Prostate gland (tissue), 2 donors: ENCODE measurements around the gene BCAP31. TPM values are rescaled to one million over a fixed set of nuclear protein-coding genes. Genes with fewer than 3 reads are reported as not detected.
"Not testable (repeated sequence)": the region's sequence is repeated elsewhere in the genome, so short reads cannot be mapped to it uniquely, and the experiment has no call there.

ENCODE experiments used
- DNase-seq: peaks from one replicate; pipeline ENCODE4 v3.0.0-alpha.2; 2019; ENCODE audit warnings: low spot score
- H3K27ac ChIP-seq, 2 donors: fragments of 200-600 bp; sonication (generic); 2 replicates each; pipeline ENCODE4 v1.5.1; 2017 to 2019
- H3K27me3 ChIP-seq: fragments of 200-600 bp; sonication (generic); replicated peaks from 2 replicates; pipeline ENCODE4 v1.5.1; 2019; ENCODE audit not compliant: insufficient read depth
- H3K36me3 ChIP-seq, 2 donors: fragments of 200-600 bp; sonication (generic); 1 replicate in 1 of 2; 2 replicates in 1 of 2; pipeline versions ENCODE4 v1.5.1 to v1.8.1; 2017 to 2019
- H3K4me1 ChIP-seq: fragments of 200-600 bp; sonication (generic); replicated peaks from 2 replicates; pipeline ENCODE4 v1.5.1; 2019
- H3K4me3 ChIP-seq, 2 donors: fragments of 200-600 bp; sonication (generic); 2 replicates each; pipeline ENCODE4 v1.5.1; 2017 to 2019
- H3K9me3 ChIP-seq: fragments of 200-600 bp; sonication (generic); 2 replicates; pipeline ENCODE4 v1.5.1; 2017
- POLR2A ChIP-seq: fragments of 450-650 bp; IDR thresholded peaks from one replicate; pipeline ENCODE4 v1.6.1; 2016; ENCODE audit warnings: antibody characterized with exemption, mild to moderate bottlenecking
- POLR2AphosphoS5 ChIP-seq: sonication (generic); formaldehyde crosslinking; IDR thresholded peaks from one replicate; pipeline ENCODE4 v1.6.1; 2017; ENCODE audit warnings: antibody characterized with exemption
- WGBS: methylation state at CpG from one replicate; pipeline ENCODE4 v1.1.5; 2018; 5-methylcytosine and 5-hydroxymethylcytosine counted together
- intact Hi-C: fragments of 100-400 bp; cut with DNase I; formaldehyde crosslinking; loops from one replicate; pipeline ENCODE4 v1.14.2; 2022
- total RNA-seq, 2 donors: library from RNA; depleted of rRNA; stranded (reverse); fragments of >200 nt; gene quantifications; one replicate each; pipeline ENCODE4 v1.1.0, GENCODE V29; 2016
- TF ChIP-seq, protein P1 (sequence below), 4 experiments: fragments of 200-600 bp in 2 of 4; fragments of 450-650 bp in 2 of 4; sonication (generic) in 2 of 4; IDR thresholded peaks; 1 replicate in 3 of 4; 2 replicates in 1 of 4; pipeline ENCODE4 v1.5.1; 2016 to 2019; ENCODE audit warnings: antibody characterized with exemption in 4 of 4, mild to moderate bottlenecking in 2 of 4, moderate library complexity in 2 of 4

Gene BCAP31
- total RNA-seq, 2 donors from 2014 or later = 144 to 244 TPM

DNA sequence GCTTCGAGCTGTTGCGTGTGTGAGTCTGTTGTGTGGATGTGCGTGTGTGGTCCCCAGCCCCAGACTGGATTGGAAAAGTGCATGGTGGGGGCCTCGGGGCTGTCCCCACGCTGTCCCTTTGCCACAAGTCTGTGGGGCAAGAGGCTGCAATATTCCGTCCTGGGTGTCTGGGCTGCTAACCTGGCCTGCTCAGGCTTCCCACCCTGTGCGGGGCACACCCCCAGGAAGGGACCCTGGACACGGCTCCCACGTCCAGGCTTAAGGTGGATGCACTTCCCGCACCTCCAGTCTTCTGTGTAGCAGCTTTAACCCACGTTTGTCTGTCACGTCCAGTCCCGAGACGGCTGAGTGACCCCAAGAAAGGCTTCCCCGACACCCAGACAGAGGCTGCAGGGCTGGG, 28.1 kb downstream of the BCAP31 start:
- no peak overlapping the region for H3K27ac ChIP-seq
- no peak for TF ChIP-seq POLR2A
- TF ChIP-seq, protein P1, sequence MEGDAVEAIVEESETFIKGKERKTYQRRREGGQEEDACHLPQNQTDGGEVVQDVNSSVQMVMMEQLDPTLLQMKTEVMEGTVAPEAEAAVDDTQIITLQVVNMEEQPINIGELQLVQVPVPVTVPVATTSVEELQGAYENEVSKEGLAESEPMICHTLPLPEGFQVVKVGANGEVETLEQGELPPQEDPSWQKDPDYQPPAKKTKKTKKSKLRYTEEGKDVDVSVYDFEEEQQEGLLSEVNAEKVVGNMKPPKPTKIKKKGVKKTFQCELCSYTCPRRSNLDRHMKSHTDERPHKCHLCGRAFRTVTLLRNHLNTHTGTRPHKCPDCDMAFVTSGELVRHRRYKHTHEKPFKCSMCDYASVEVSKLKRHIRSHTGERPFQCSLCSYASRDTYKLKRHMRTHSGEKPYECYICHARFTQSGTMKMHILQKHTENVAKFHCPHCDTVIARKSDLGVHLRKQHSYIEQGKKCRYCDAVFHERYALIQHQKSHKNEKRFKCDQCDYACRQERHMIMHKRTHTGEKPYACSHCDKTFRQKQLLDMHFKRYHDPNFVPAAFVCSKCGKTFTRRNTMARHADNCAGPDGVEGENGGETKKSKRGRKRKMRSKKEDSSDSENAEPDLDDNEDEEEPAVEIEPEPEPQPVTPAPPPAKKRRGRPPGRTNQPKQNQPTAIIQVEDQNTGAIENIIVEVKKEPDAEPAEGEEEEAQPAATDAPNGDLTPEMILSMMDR (IDR thresholded peaks at IDR 0.05) = no peak
- no peaks in the 10 kb centered on the region for H3K27me3 ChIP-seq
- H3K4me1 ChIP-seq = no peaks in the 10 kb centered on the region
- DNase-seq = no peak
- intact Hi-C loops = no loop called here
- H3K9me3 ChIP-seq = no peaks in the 10 kb centered on the region
- no peak overlapping the region for H3K4me3 ChIP-seq
- WGBS = 80% methylated on average over 11 of the region's 15 CpGs
- H3K36me3 ChIP-seq = no peaks in the 10 kb centered on the region

DNA sequence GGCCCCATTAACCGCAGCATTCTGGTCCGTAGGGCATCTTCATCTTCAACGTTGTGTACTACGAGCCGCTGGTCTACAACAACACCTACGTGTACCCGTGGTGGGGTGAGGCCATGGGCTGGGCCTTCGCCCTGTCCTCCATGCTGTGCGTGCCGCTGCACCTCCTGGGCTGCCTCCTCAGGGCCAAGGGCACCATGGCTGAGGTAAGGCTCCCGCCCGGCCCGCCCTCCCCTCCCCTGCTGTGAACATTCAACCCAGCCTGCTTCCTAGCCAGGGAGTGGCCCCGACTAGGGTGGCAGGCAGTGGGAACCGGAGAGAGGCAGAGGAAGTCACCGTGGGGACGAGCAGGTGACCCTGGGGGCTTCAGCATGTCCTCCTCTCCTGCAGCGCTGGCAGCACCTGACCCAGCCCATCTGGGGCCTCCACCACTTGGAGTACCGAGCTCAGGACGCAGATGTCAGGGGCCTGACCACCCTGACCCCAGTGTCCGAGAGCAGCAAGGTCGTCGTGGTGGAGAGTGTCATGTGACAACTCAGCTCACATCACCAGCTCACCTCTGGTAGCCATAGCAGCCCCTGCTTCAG, 29.4 kb downstream of the BCAP31 start:
- DNase-seq = no peak
- WGBS = no CpG with 5 or more reads among the region's 23 CpGs
- Histone ChIP-seq H3K4me1 (no peaks in the 10 kb centered on the region), H3K27me3 (no peaks in the 10 kb centered on the region), H3K27ac (no peak overlapping the region), H3K4me3 (no peak overlapping the region), H3K9me3 (no peaks in the 10 kb centered on the region), H3K36me3 (no peaks in the 10 kb centered on the region)
- intact Hi-C loops = no loop called here
- TF ChIP-seq, protein P1 (IDR thresholded peaks at IDR 0.05) = no peak
- no peak for TF ChIP-seq POLR2A
- TF ChIP-seq POLR2AphosphoS5 = no peak

DNA sequence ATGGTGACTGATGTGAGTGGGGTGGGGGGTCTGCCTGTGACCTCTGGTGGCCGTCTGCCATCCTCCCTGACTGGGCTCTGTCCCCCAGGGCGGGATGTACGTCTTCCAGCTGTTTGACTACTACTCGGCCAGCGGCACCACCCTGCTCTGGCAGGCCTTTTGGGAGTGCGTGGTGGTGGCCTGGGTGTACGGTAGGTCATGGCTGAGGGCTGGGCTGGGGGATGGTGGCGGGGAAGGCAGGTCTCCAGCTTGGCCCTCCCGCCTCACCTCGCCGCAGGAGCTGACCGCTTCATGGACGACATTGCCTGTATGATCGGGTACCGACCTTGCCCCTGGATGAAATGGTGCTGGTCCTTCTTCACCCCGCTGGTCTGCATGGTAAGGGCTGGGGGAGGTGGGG, 29.9 kb downstream of the BCAP31 start:
- H3K9me3 ChIP-seq, H3K36me3 ChIP-seq, DNase-seq, H3K27ac ChIP-seq, intact Hi-C loops, H3K4me1 ChIP-seq, H3K4me3 ChIP-seq, H3K27me3 ChIP-seq: not testable (repeated sequence)
- 90% methylated on average over 2 of the region's 16 CpGs for WGBS

DNA sequence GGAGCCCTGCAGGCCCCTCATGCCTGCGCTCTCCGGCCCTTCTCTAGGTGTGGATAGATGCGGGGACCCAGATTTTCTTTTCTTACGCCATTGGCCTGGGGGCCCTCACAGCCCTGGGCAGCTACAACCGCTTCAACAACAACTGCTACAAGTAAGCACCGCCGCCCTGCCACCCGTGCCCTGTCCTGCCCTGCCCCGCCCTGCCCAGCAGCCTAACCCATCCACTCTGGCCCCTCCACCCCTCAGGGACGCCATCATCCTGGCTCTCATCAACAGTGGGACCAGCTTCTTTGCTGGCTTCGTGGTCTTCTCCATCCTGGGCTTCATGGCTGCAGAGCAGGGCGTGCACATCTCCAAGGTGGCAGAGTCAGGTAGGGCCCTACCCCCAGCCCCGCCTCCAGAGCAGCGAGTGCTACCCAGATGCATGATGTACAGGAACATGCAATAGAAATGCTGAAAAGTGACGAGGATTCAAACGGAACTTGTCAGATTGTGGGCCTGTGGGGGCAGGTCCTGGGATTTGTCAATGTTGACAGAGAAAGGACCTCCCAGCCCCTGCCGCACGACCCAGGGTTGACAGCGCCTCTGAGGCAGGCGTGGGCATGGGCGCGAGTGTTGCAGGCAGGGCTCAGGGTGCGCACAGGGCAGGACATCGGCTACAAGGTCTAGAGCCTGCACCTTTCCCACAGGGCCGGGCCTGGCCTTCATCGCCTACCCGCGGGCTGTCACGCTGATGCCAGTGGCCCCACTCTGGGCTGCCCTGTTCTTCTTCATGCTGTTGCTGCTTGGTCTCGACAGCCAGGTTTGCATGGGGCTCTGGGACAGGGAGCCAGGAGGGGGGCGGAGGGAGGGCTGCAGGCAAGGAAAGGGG, 30.7 kb downstream of the BCAP31 start:
- H3K4me1 ChIP-seq = no peaks in the 10 kb centered on the region
- no peaks in the 10 kb centered on the region for H3K36me3 ChIP-seq
- 76% methylated on average over 17 of the region's 31 CpGs for WGBS
- no peaks in the 10 kb centered on the region for H3K27me3 ChIP-seq
- TF ChIP-seq, protein P1 (IDR thresholded peaks at IDR 0.05) = no peak
- no peak for TF ChIP-seq POLR2AphosphoS5
- TF ChIP-seq POLR2A = no peak
- no peak for DNase-seq
- H3K9me3 ChIP-seq = no peaks in the 10 kb centered on the region
- no peak overlapping the region for H3K4me3 ChIP-seq
- no peak overlapping the region for H3K27ac ChIP-seq
- intact Hi-C loops = no loop called here

DNA sequence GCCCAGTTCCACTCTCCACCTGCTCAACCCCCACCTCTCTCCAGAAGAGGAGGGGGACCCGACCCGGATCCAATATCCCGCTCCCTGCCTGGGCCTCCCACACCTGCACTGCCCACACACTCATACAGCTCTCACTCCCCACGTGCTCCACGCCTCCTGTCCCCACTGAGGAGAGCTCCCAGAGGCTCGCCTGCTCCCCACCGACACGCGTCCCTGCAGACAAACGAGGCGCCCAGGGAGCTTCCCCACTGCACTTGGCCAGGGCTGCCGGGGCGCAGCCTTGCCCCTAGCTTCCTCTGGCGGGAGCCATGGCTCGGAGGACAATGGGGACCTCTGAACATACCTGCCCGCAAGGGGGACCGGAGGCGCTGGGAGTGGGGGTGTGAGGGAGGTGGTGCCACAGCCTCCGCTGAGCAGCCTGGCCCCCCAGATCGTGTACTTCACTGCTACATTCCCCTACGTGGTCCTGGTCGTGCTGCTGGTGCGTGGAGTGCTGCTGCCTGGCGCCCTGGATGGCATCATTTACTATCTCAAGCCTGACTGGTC, 31.5 kb downstream of the BCAP31 start:
- 62% methylated on average over 9 of the region's 24 CpGs for WGBS
- no peaks in the 10 kb centered on the region for H3K27me3 ChIP-seq
- intact Hi-C loops = no loop called here
- H3K9me3 ChIP-seq = no peaks in the 10 kb centered on the region
- H3K36me3 ChIP-seq = no peaks in the 10 kb centered on the region
- TF ChIP-seq, protein P1 (IDR thresholded peaks at IDR 0.05) = no peak
- no peak for TF ChIP-seq POLR2A
- no peak for TF ChIP-seq POLR2AphosphoS5
- H3K4me1 ChIP-seq = no peaks in the 10 kb centered on the region
- no peak overlapping the region for H3K4me3 ChIP-seq
- DNase-seq = no peak
- no peak overlapping the region for H3K27ac ChIP-seq
